ENCODE data around the gene COLEC11. TPM values are rescaled to one million over a fixed set of nuclear protein-coding genes. Genes with fewer than 3 reads are reported as not detected.
"Not testable (repeated sequence)": the region's sequence is repeated elsewhere in the genome, so short reads cannot be mapped to it uniquely, and the experiment has no call there.

The COLEC11 gene
- polyA plus RNA-seq, 1 experiment = 0.15 TPM

- DNase-seq (ENCODE audit: low read depth) = no peak
- TF ChIP-seq CTCF (IDR thresholded peaks at IDR 0.05; ENCODE audit: insufficient read depth, low read depth, low read length) = no peak
- CTCF ChIA-PET = no interaction called here
- Histone ChIP-seq H3K36me3 (ENCODE audit: control insufficient read depth, insufficient read depth, low read length) (no peaks in the 10 kb centered on the region), H3K27me3 (ENCODE audit: control insufficient read depth, insufficient read depth, low read length) (peaks cover 1% of the 10 kb centered on the region; the same call in 1 of the 2 replicates), H3K4me3 (ENCODE audit: low read depth, low read length) (no peak overlapping the region)
- POLR2A ChIA-PET = no interaction called here
Measured at GRCh38 chr2:3606028-3606369, 11.1 kb downstream of the COLEC11 start.

DNA sequence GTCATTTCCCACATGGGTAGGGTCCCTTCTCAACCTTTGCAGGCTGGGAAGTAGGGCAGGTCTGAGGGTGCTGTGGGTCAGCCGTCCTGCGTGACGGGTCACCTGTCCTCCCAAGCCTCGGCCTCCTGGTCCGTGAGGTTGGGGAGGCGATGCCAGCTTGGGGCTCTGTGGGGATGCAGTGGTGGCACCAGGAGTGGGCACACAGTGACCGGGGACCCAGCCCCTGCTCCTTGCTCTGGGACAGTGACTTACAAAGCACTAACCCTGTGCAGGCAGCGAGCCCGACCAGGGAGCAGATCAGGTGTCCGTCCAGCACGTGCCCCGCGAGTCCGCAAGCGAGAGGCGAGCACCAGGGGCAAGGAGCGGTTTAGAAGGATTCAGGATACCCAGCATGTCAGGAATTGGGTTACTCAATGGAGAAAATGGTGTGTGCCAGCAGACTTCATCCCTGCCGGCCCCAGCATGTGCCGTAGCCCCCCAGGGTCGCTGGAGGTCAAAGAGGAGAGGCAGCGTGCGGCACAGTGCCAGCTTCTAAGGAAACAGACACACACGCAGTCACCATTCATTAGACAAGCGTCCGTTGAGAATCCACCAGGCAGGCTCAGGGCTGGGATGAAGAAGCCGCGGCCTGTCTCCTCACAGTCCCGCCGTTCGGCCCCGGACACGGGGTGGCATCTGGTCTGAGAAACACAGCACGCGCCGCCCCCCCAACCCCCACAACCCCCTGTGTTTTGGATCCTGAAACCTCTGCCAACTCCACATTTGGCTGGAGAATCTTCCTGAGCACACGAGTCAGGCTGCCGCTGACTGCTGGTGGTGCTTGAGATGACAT lies 11.7 kb downstream of the COLEC11 start:
- no peak for DNase-seq (ENCODE audit: low read depth)
- H3K27me3 ChIP-seq (ENCODE audit: control insufficient read depth, insufficient read depth, low read length) = peaks cover 1% of the 10 kb centered on the region; the same call in 1 of the 2 replicates
- TF ChIP-seq CTCF (IDR thresholded peaks at IDR 0.05; ENCODE audit: insufficient read depth, low read depth, low read length) = no peak
- CTCF ChIA-PET = no interaction called here
- no peak overlapping the region for H3K4me3 ChIP-seq (ENCODE audit: low read depth, low read length)
- H3K36me3 ChIP-seq (ENCODE audit: control insufficient read depth, insufficient read depth, low read length) = no peaks in the 10 kb centered on the region
- POLR2A ChIA-PET = no interaction called here

DNA sequence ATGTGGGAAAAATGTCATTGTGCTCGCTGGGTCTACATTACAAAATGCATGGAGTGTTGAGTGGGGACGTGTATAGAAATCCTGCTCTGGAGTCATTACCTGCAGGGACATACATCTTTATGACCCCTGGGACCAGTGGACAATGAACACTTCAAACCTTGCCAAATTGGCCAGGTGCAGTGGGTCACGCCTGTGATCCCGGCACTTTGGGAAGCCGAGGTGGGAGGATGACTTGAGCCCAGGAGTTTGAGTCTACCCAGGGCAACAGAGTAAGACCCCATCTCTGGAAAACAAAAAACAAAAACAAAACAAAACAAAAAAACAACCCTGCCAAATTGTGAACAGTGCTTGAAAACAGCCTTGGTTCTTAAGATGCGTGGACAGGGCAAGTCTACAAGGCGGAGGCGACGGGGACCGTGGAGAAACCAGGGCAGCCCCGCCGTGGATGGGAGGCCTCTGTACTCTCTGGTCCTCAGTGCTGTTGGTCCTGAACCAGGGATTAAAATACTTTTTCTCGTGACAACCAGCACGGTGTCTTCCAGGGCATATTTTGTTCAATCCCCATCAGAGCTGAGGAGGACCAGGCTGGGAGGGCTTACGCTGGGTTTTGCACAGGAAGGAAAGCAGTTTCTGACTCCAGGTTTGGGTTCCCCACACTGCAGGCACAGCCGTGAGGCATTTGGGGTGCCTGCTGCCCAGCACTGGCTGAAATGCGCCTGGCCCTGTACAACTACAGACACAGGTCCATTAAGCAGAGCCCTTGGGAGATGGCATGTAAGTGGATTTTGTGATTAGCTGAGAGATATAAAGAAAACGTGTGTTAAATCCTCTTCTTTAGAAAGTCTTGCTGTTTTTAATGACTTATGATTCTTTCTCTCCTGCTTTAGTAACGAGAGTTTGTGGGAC lies 13.7 kb downstream of the COLEC11 start:
- ChIA-PET POLR2A (no interaction called here), CTCF (interaction anchor here (1.0 to 1.4 kb wide), 2 partner anchors 15 to 25 kb away, joined by 3 to 4 read pairs; no protein-coding TSS in a partner anchor)
- no peak for TF ChIP-seq CTCF (IDR thresholded peaks at IDR 0.05; ENCODE audit: insufficient read depth, low read depth, low read length)
- H3K4me3 ChIP-seq (ENCODE audit: low read depth, low read length) = no peak overlapping the region
- no peaks in the 10 kb centered on the region for H3K36me3 ChIP-seq (ENCODE audit: control insufficient read depth, insufficient read depth, low read length)
- DNase-seq (ENCODE audit: low read depth) = no peak
- H3K27me3 ChIP-seq (ENCODE audit: control insufficient read depth, insufficient read depth, low read length) = peaks cover 1% of the 10 kb centered on the region; the same call in 1 of the 2 replicates

GRCh38 chr2:3609279-3609673 lies 14.4 kb downstream of the COLEC11 start:
- CTCF ChIA-PET = interaction anchor here (1.4 kb wide), 1 partner anchor 14 kb away, joined by 4 read pairs; no protein-coding TSS in a partner anchor
- H3K36me3 ChIP-seq (ENCODE audit: control insufficient read depth, insufficient read depth, low read length); H3K4me3 ChIP-seq (ENCODE audit: low read depth, low read length); POLR2A ChIA-PET; H3K27me3 ChIP-seq (ENCODE audit: control insufficient read depth, insufficient read depth, low read length); DNase-seq (ENCODE audit: low read depth): not testable (repeated sequence)

GRCh38 chr2:3610415-3610814 lies 15.5 kb downstream of the COLEC11 start:
- ChIA-PET POLR2A (no interaction called here), CTCF (interaction anchor here (0.9 kb wide), 1 partner anchor 16 kb away, joined by 3 read pairs; no protein-coding TSS in a partner anchor)
- DNase-seq (ENCODE audit: low read depth) = no peak
- Histone ChIP-seq H3K36me3 (ENCODE audit: control insufficient read depth, insufficient read depth, low read length) (no peaks in the 10 kb centered on the region), H3K4me3 (ENCODE audit: low read depth, low read length) (no peak overlapping the region), H3K27me3 (ENCODE audit: control insufficient read depth, insufficient read depth, low read length) (peaks cover 1% of the 10 kb centered on the region; the same call in 1 of the 2 replicates)
- TF ChIP-seq CTCF (IDR thresholded peaks at IDR 0.05; ENCODE audit: insufficient read depth, low read depth, low read length) = no peak

Measured in BJ (cell line).